Stimulated activated CD4-positive, alpha-beta T cell treated with anti-CD3 and anti-CD28 coated beads, TNF-alpha, amount 100 ng/mL, for 48 hours (primary cell): Measurements from ENCODE around the gene CEMIP.

Experiments used
- DNase-seq, 3 donors: peaks; one replicate each; pipeline ENCODE4 v3.0.0-alpha.2; 2020; ENCODE audit warnings: low read depth in 3 of 3

Gene CEMIP

DNA sequence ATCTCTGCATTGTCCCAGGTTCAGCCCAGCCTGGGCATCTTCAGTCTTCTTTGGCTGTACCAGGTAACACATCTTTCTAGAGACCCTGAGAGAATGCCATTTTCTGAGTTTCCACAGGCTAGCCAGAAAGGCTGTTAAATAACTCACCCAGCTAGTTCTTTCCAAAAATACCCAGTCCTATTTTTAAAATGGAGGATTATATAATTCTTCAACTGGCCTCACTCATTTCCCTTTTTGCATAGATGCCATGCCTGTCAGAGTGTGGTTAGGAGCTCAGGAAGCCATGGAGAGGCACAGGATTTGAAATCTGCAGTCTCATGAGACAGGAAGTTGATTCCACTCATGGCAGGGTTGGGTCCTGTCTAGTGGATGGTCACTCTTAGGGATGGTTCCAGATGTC, 39.8 kb downstream of the CEMIP start:
- no peak for DNase-seq

DNA sequence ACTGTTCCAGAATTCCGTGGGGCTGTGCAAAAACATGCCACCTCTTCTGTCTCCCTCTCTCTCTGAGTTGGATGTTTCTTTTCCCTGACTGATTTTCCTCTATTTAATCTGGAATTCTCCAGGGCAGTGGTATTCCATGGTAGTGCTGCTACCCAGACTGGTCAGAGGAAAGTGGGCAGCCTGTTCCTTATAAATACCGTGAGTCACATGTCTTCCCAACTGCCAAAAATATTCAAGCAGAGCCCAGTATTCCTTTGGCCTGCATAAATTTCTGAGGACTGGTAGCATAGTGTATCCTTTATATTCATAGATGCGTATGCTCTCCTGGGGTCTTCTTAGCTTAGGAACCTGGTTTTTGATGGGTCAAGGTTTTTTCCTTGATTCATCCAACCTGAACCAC, 40.9 kb downstream of the CEMIP start:
- DNase-seq = no peak

DNA sequence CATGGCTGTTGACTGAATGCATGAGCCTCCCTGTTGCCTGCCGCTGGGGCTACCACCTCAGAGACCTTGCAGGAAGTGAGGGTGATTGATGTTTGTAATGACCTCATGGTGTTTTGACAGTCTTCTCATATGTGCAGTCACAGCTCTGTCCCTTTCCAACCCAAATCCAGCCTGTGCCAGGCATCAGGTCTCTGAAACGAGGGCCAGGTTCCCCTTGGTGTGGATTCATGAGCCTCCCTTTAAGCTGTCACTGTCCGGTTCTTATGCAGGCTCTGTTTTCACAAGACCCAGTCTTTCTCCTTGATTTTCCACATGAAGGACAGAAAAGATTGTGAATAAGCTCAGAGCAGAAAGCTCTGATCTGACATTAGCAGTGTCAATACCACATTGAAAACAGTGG, 43.1 kb downstream of the CEMIP start:
- no peak for DNase-seq

DNA sequence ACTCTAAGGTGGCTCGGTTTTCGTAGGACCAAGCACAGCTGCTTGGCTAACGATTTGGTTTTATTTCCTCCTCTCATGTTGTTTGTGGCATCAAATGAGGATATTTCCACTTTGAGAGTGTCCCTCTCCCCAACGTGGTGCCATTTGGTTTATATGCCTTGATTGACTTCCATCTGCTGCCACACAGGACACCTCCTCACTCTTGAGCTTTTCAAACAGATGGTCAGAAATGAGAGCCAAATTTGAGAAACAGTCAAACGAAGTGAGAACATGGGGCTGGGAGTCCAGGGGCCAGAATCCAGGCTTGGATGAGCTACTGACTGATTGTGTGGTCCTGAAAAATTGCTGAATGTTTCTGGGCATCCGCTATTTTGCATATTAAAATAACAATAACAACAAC, 43.5 kb downstream of the CEMIP start:
- no peak for DNase-seq

DNA sequence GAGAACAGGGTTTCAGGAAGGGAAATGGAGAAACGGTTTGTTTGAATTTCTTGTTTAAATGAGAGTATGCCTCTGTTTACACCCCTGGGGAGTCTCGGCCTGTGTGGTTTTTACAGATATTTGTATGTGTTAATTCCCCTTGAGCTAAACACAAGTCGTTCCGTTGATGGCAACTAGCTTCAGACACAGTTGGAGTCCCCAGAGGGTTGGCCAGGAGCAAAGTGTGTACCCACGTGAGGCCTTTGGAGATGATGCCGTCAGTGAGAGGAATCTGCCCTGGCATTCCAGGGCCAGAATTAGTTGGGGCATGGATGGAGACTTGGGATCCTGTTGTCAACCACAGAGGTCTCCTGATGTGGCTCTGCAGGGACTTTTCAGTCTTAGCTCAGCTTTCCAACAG, 44.0 kb downstream of the CEMIP start:
- DNase-seq = no peak

DNA sequence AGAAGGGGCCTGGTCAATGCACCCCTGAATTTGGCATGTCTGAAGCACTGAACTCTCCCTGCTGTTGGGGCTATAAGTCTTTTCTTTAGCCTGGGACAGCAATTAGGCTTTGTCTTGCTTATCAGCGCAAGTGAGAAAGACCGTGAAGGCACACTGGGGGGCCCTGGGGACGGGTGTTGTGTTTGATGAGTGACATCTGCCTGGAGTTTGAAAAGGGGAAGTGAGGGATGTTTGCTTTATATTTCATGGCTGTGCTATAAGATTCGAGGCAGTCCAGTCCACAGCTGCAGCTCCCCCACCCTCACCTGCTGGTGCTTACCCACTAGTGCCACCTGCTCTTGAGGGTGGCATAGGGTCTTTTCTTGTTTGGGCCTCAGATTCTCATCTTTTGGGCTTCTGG, 44.8 kb downstream of the CEMIP start:
- DNase-seq = no peak

DNA sequence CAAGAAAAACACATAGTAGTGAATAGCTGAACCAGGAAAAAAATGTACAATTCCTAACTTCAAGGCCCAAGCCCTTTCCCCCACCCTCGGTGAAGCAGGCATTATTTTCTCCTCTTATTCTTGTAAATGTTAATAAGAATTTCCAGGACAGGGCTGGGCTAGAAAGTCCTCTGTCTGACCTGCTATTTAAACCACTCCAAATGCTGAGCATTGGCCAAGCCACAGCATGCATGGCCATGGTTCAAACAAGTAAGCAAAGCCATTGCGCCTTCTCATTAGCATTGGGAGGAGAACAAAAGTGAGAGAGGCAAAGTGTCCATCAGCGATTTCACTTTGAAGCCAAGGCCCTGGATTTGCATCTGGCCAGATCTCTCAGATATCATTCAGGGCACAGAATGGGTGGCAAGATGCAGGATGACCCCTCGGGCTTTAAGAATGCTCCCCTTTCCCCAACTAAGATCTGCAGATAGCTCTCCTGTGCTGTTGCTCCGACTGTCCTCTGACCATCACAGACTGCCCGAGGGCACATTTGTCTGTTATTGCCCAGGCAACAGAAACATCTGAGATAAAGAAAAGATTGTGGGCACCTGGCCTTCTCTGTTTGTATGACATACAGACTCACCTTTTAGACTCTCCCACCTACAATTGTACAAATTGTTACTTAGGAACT, 46.3 kb downstream of the CEMIP start:
- no peak for DNase-seq

DNA sequence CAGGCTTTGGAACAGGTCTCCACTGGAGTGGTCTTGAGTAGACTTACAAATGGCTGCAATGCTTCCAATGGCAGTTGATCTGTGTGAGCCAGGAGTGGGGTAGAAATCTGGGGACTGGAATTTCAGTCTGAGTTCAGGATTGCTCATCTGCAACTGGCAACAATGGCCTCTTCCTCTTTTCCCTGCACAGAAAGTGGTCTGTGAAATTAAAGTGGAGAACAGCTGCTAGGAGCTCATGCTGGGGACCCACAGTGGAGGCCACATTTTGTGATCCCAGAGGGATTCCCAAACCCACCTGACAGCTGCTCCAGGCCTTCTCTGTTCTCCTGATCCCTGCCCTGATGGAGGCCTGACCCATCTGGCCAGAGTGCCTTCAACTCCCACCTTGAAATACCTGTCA, 49.6 kb downstream of the CEMIP start:
- no peak for DNase-seq

DNA sequence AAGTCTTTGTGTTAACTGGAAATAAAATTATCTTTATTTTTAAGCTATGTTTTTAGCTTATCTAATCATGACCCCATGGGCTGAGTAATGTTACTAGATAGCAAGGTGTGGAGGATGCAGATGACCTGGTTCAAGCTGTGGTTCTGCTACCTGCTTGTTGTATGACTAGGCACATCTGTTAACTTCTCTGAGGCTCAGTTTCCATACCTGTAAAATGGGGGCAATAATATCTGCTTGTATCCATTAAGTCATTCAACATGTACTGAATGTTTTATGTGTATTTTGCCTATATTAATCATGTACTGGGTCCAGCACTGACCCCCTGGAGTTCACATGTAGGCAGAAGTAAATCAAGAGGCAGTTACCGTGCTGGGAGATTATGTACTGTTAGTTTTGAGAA, 51.5 kb downstream of the CEMIP start:
- no peak for DNase-seq

DNA sequence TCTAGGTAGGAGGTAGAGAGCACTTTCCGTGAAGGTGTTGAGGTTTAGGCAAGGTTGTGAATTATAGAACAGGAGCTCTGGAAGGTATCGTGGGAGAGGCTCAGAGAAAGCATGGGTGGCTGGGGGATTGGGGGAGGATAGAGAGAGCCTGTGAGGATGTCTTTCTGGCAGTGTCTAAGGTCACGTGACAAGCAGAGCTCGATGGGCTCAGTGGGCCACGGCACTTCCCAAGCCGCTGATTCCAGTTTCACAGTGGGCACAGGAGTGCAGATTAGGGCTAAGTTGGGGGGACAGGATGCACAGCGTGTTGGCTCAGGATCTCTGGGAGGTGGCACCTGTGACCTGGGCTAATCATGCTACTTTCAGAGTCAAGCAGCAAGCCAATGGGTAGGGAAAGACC, 52.0 kb downstream of the CEMIP start:
- no peak for DNase-seq

DNA sequence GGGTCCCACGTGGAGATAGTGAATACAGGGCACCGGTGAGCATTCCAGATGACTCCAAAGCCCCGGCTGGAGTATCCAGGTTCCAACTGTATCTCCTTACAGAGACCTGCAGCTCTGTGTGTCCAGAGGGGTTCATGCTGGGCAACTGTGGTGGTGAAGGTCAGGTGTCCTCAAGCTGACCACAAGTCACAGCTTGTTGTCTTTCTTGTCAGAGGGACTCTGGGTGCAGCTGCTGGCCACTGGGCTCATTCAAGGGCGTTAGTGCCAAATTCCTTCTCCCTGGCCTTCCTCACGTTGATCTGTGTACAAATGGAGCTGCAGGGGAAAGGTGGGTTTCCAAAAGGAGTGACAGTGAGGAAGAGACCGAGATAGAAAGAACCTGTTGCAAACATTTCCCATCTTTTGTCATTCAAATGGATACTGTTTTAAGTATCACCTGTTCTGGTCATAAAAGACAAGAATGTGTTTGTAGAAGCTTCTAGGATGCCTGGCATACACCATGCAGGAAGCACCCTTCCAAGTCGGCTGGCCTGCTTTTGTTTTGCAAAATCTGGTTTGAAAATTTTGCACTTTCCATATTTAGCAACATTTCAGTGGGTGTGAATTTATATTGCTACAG, 52.5 kb downstream of the CEMIP start:
- DNase-seq = no peak

DNA sequence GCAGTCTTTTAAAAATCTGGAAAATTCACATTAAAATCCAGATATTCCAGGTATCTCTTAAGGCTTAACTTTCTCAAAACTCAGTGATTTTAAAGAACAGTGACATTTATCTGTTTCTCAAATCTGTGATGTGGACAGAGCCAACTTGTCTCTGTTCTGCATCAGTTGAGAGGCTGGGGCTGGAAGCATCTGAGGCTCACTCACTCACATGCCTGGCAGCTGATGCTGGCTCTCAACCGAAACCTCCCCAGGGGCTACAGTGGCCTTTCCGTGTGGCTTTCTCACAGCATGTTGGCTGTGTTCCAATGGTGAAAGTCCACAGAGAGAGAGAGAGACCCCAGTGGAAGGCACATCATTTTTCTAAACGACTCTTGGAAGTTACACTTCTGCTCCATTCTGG, 53.5 kb downstream of the CEMIP start:
- no peak for DNase-seq

DNA sequence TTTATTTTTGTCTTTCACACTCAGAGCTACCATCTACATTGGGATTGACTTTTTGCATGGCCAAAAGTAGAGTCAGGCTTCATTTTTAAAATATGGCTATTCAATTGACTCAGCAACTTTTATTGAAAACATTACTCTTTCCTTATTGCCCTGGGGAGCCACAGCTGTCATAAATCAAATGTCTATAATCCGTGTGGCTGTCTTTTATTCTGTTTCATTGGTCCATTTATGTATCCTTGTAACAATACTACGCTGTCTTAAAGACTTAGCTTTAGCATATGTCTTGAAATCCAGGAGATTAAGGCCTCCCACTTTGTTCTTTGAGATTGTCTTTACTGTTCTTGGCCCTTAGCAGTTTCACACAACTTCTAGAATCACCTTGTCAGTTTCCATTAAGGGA, 55.2 kb downstream of the CEMIP start:
- no peak for DNase-seq

DNA sequence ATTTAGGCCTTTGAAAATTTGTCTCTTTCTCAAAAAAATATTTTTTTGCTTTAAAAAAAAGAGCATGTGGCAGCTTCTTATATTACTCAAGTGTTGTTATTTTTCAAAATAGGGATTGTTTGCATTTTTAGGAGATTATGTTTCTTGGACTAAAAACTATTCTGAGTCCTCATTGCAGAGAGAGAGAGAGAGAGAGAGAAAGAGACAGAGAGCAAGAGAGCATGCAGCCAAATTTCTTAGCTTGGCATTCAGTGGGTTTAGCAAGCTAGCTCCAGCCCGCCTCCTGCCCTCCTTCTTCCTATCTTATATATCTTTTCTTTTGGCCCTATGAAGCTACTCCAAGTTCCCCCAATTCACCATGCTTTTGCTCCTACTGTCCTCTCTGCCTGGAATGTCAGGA, 55.7 kb downstream of the CEMIP start:
- no peak for DNase-seq

DNA sequence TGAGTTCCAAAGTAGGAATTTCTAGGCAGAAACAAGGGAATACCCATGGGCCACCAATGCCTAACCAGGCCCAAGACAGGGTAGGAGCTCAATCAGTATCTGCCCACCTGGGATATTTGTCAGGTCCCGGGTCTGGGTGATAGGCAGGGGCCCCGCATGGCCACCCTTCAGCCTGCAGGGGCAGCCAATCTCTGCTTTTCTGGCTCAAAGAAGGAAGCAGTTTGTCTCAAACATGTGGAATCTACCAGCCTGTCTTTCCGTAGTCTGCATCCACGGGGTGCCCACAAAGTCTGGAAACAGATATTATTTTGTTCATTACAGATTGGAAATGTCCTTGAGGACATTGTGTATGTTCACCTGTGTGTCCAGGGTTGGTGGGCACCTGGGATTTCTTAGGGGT, 56.2 kb downstream of the CEMIP start:
- DNase-seq = no peak

DNA sequence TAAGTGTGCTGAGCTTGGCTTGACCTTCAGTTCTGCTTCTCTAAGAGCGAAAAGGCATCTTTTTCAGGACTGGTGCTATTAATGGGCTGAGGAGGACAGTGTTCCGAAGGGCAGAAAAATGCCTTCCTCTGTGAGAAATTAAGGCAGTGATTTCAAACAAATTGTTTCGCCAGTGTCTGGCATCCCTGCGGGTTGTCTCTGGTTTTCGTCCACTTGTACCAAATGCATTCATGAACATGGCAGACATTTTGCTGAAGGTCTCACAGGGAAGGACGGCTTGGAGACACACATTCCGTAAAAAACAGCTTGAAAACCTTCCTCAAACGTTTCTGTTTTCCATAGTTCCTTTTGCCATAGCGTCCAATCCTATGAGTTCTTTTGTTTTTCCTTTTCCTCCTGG, 57.1 kb downstream of the CEMIP start:
- no peak for DNase-seq

DNA sequence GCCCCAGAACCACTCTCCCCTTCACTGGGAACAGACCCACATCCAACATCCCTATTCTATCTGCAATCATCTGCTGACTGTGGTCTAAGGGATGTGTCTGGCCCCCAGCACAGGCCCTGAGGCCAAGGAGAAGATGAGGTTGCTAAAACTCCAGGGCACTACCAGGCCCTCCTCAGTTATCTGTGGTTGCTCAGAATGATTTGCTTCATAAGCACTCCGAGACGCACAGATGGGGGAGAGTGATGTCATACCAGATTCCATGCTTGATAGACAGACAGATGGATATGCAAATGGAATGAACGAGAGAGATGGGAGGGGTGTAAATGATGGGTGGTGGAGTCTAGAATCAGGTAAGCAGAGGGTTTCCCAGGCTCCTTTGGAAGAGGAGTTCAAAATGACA, 57.8 kb downstream of the CEMIP start:
- no peak for DNase-seq

DNA sequence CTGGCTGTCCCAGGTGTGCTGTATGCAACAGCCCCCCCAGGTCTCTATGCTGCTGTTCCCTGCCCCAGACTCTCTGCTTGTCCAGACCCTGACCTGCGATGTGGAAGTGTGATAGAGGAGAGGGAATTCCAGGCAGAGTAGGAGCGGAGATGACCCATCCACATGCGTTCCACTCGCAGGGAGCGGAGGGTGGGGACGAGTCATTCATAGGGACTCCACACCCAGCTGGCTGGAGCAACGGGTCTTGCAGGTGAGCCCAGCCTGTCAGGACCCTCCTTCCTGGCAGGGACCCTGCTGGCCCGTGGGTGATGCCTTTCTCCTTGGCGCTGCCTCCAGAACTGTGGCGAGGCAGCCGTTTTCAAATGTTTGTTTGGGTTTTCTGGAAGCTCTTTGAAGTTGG, 58.8 kb downstream of the CEMIP start:
- no peak for DNase-seq

DNA sequence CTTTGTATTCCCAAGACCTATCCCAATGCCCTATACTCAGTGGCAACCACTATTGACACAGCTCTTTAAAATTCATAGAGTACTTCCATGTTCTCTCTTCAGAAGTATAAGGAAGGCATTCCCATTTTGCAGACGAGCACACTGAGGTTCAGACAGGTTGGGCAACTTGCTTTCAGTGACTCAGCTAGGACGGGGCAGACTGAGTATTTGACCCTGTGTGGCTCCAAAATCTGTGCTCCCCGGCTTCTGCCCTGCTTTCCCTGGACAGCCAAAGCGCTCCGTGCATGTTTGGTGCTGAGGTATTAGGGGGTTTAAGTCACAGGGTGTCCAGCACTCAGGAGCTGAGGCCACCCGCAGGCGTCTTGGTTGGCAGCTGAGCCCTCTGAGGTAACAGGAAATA, 59.5 kb downstream of the CEMIP start:
- DNase-seq = no peak

DNA sequence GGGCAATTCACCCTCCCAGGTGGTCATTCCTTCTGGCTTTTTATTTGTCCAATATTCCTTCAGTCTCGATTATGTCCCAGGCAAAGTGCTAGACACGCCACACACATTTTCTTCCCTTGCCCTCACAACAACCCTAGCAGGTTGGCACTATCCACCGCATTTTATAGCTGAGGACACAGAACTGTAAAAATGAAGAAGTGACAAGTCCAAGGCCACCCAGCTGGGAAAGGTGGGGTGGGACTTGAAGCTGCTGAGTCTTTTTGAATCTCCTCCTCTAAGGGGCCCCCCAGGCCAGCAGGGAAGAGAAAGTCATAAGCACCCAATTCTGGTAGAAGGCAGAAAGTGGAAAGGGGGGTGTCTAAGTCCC, 60.6 kb downstream of the CEMIP start:
- no peak for DNase-seq

DNA sequence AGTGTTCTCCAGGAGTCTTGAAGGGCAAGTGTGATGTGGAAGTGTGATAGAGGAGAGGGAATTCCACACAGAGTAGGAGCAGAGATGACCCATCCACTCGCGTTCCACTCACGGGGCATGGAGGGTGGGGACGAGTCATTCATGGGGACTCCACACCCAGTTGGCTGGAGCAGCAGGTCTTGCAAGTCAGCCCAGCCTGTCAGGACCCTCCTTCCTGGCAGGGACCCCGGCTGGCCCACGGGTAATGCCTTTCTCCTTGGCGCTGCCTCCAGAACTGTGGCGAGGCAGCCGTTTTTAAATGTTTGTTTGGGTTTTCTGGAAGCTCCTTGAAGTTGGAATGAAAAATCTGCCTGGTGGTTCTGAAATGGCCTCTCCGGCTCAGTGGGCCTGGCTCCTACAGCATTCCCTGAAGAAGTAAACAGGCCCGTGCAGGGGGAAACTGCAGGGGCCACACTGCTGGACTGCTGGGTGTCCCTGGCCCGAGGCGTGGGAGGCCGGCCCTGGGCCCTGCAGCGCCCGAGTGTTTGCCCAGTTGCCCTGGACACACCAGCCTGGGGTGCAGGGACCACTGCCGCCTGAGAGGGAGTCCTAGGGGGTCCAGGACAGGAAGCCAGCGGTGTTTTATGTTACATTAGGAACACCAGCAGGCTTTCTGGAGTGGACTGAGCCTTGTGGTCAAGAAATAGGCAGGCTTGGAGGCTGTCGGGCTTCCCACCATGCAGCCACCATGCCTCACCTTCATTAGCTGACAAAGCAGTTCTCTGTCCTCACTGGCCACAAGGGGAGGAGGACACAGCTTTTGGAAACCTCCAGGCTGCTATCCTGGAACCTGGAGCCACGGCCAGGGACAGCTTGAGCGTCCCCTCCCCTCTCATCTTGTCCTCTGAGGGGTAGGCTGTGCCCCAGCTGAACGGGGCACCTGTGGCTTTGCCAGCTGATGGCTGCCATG, 61.3 kb downstream of the CEMIP start:
- no peak for DNase-seq

DNA sequence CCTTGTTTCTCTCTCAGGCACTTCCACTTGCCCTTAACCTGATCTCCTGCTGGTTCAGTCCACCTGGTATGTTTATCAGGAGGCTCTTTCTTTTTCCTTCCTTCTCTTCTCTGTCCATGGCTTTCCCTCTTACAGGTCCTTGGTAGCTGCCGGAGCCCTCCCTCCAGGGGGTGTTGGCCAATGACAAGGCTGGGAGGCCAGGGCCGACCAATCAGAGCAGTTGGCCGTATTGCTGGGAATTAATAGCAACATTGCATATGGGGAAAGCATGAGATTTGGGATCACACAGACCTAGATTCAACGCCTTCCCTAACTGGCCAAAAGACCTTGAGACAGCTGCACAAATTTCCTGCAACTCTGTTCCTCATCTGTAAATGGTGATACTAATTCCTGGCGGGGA, 62.4 kb downstream of the CEMIP start:
- DNase-seq = no peak
